Naive thymus-derived CD4-positive, alpha-beta T cell (primary cell): ENCODE data around the gene EHF. TPM values are rescaled to one million over a fixed set of nuclear protein-coding genes. Genes with fewer than 3 reads are reported as not detected.

Experiments
- ATAC-seq: fragments of 150-1000 bp; cut with Tn5 transposase; 2 replicates; pipeline ENCODE4 v1.10.0; 2021; ENCODE audit warnings: mild to moderate bottlenecking, moderate library complexity
- CTCF ChIA-PET: fragments of 350-600 bp; sonication (Branson Sonifier 250); formaldehyde crosslinking; loops from one replicate; lab custom pipeline; 2021; ENCODE audit warnings: antibody characterized with exemption; lab: Charles Lee
- POLR2A ChIA-PET: fragments of 350-600 bp; sonication (Branson Sonifier 250); formaldehyde crosslinking; loops from one replicate; lab custom pipeline; 2021; ENCODE audit warnings: antibody characterized with exemption, inconsistent platforms; lab: Charles Lee
- DNase-seq, 9 donors: peaks; one replicate each; pipeline versions ENCODE4 v3.0.0 to v3.0.0-alpha.2; 2020 to 2022; ENCODE audit warnings: mixed read lengths in 1 of 9
- H3K27ac ChIP-seq: one replicate; pipeline ENCODE4 v1.7.0; 2013; ENCODE audit warnings: mild to moderate bottlenecking, low read depth, low read length, moderate library complexity
- H3K27me3 ChIP-seq, 2 donors: one replicate each; pipeline ENCODE4 v1.7.0; 2013; ENCODE audit warnings: low read length in 2 of 2, mild to moderate bottlenecking in 2 of 2, moderate library complexity in 2 of 2; ENCODE audit not compliant: control insufficient read depth in 2 of 2, insufficient read depth in 2 of 2
- H3K36me3 ChIP-seq, 3 experiments: 1 replicate in 2 of 3; 2 replicates in 1 of 3; pipeline ENCODE4 v1.7.0; 2013; ENCODE audit warnings: low read length in 3 of 3, mild to moderate bottlenecking in 3 of 3, moderate library complexity in 1 of 3; ENCODE audit not compliant: insufficient read depth in 3 of 3, control insufficient read depth in 2 of 3
- H3K4me1 ChIP-seq, 2 donors: one replicate each; pipeline ENCODE4 v1.7.0; 2013; ENCODE audit warnings: low read length in 2 of 2, mild to moderate bottlenecking in 2 of 2, moderate library complexity in 1 of 2; ENCODE audit not compliant: control insufficient read depth in 2 of 2, insufficient read depth in 2 of 2
- H3K4me3 ChIP-seq: 2 replicates; pipeline ENCODE4 v1.7.0; 2013; ENCODE audit warnings: mild to moderate bottlenecking, low read length
- H3K9me3 ChIP-seq, 3 experiments: 1 replicate in 2 of 3; 2 replicates in 1 of 3; pipeline ENCODE4 v1.7.0; 2013; ENCODE audit warnings: low read length in 3 of 3; ENCODE audit not compliant: control insufficient read depth in 2 of 3
- H3K27ac Mint-ChIP-seq, 9 donors: one replicate each; pipeline ENCODE4 v1.8.0; 2020 to 2022; ENCODE audit warnings: mixed read lengths in 9 of 9, mild to moderate bottlenecking in 8 of 9, moderate library complexity in 5 of 9, inconsistent platforms in 2 of 9
- H3K27me3 Mint-ChIP-seq, 5 donors: one replicate each; pipeline ENCODE4 v1.8.0; 2021 to 2022; ENCODE audit warnings: mixed read lengths in 5 of 5, mild to moderate bottlenecking in 1 of 5
- H3K36me3 Mint-ChIP-seq, 5 donors: one replicate each; pipeline ENCODE4 v1.8.0; 2020 to 2022; ENCODE audit warnings: mixed read lengths in 5 of 5, mild to moderate bottlenecking in 3 of 5, inconsistent platforms in 1 of 5
- H3K4me1 Mint-ChIP-seq, 7 donors: one replicate each; pipeline ENCODE4 v1.8.0; 2020 to 2022; ENCODE audit warnings: mixed read lengths in 7 of 7, mild to moderate bottlenecking in 3 of 7, inconsistent platforms in 1 of 7
- H3K4me3 Mint-ChIP-seq, 10 donors: one replicate each; pipeline ENCODE4 v1.8.0; 2020 to 2022; ENCODE audit warnings: mild to moderate bottlenecking in 10 of 10, mixed read lengths in 10 of 10, moderate library complexity in 6 of 10, inconsistent platforms in 2 of 10
- H3K9me3 Mint-ChIP-seq, 11 donors: one replicate each; pipeline ENCODE4 v1.8.0; 2020 to 2022; ENCODE audit warnings: mixed read lengths in 11 of 11, mild to moderate bottlenecking in 4 of 11, inconsistent platforms in 1 of 11, moderate library complexity in 1 of 11
- intact Hi-C, 2 donors: fragments of 100-400 bp; cut with micrococcal nuclease; formaldehyde crosslinking; loops; one replicate each; pipeline ENCODE4 v1.15.1; 2023
- polyA plus RNA-seq, 2 donors: library from polyadenylated mRNA; unstranded; fragments of 300-500 nt; fragmentation: Illumina TruSeq; gene quantifications; one replicate each; pipeline ENCODE4 v1.2.3, GENCODE V29; 2021
- total RNA-seq, 6 experiments: library from RNA in 5 of 6; stranded (reverse) in 5 of 6; gene quantifications; 1 replicate in 5 of 6; 2 replicates in 1 of 6; pipeline ENCODE4 v1.2.3 and lab custom pipeline; 2021 to 2026

The EHF gene
- total and polyA plus RNA-seq, 7 experiments from 2014 or later = 0.20 TPM; not detected in 6

DNA sequence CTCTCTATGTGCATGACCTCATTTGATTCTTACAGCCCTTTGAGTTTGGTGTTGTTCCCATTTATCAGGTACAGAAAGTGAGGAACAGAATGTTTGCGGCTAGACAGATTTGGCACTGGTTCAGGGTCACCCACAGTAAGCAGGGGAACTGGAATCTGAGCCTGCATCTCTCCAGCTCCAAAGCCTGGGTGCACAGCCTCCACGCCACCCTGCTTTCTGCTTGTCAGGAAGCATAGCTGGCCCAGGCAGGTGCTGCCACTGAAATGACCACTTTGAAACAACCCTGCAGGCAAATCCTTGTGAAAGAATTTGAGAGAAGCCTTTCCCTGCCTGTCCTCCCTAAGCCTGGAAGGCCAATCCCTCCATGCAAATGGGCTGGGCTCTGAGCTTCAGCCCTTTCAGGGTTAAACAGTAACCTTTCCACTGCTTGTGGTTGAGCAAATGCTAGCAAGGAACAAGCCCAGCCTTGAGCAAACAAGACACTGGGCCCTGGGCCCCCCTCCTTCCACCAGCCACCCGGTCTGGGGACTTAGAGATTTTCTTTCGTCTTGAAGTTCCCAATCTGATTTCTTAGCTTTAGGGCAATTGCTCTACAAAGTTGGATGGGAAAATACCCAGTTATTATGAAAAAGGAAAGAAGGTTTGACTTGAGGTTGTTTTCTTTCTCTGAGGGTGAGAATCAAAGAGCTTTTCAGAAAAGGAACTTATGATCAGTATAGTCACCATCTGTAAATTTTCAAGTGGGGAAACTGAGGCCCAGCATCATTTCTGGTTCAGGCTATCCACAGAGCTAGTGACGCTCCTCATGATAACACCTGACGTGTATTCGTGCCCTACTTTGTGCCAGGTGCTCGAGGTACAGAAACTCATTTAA, 19.4 kb downstream of the EHF start:
- no peak for ATAC-seq
- Mint-ChIP-seq H3K36me3 (no peaks in the 10 kb centered on the region), H3K9me3 (no peaks in the 10 kb centered on the region), H3K4me3 (no peak overlapping the region), H3K4me1 (no peaks in the 10 kb centered on the region), H3K27me3 (peaks cover 5 to 73% (median 10%) of the 10 kb centered on the region in 5 donors), H3K27ac (no peak overlapping the region)
- Histone ChIP-seq H3K9me3 (no peaks in the 10 kb centered on the region), H3K36me3 (no peaks in the 10 kb centered on the region), H3K4me1 (no peaks in the 10 kb centered on the region), H3K27ac (no peak overlapping the region), H3K27me3 (no peaks in the 10 kb centered on the region), H3K4me3 (no peak overlapping the region)
- ChIA-PET CTCF (no interaction called here), POLR2A (no interaction called here)
- intact Hi-C loops = no loop called here
- no peak for DNase-seq

DNA sequence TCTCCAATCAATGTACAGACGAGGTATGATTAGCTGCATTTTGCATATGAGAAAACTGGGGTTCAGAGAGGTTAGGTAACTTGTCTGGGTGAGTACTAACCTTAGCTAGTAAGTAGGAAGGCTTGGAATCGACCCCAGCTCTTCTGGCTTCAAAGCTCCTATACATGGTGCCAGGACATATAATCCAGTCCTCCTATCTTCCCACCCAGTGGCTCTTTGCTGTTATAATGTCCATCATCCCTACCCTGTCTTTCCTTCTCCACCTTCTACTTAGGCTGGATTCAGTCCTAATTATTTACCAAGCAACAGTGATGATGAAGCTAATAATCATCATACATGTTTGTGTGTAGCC, 20.0 kb downstream of the EHF start:
- H3K36me3 Mint-ChIP-seq = no peaks in the 10 kb centered on the region
- no peaks in the 10 kb centered on the region for H3K9me3 ChIP-seq
- POLR2A ChIA-PET = no interaction called here
- no peak overlapping the region for H3K4me3 ChIP-seq
- H3K4me3 Mint-ChIP-seq = no peak overlapping the region
- DNase-seq (no peak), ATAC-seq (no peak)
- H3K9me3 Mint-ChIP-seq = no peaks in the 10 kb centered on the region
- no peak overlapping the region for H3K27ac Mint-ChIP-seq
- H3K27ac ChIP-seq = no peak overlapping the region
- no peaks in the 10 kb centered on the region for H3K4me1 Mint-ChIP-seq
- CTCF ChIA-PET = no interaction called here
- intact Hi-C loops = no loop called here
- no peaks in the 10 kb centered on the region for H3K4me1 ChIP-seq
- H3K27me3 ChIP-seq = no peaks in the 10 kb centered on the region
- H3K36me3 ChIP-seq = no peaks in the 10 kb centered on the region
- H3K27me3 Mint-ChIP-seq = peaks cover 5 to 75% (median 16%) of the 10 kb centered on the region in 5 donors

DNA sequence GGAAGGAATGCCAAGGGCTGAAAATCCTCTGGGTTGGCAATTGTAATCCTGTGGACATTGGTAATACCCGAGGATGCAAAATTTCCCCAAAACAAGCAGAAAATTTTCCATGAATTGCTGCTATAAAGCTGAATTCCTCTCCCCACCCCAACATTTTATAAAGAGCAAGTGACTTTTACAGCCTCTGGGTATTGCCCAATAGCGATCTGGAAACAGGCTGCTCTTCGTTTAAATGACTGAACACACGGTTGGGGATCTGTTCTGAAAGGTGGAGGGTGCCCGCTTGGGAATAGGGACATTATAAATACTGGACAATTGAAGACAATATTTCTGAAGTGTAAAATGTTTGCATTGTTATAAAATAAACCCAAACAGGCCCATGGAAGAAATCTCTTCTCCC, 20.6 kb downstream of the EHF start:
- Histone ChIP-seq H3K9me3 (no peaks in the 10 kb centered on the region), H3K4me1 (no peaks in the 10 kb centered on the region), H3K4me3 (no peak overlapping the region), H3K27ac (no peak overlapping the region), H3K27me3 (no peaks in the 10 kb centered on the region), H3K36me3 (no peaks in the 10 kb centered on the region)
- peaks cover 5 to 77% (median 19%) of the 10 kb centered on the region in 5 donors for H3K27me3 Mint-ChIP-seq
- H3K4me3 Mint-ChIP-seq = no peak overlapping the region
- H3K36me3 Mint-ChIP-seq = no peaks in the 10 kb centered on the region
- DNase-seq (no peak), ATAC-seq (no peak)
- CTCF ChIA-PET = no interaction called here
- intact Hi-C loops = no loop called here
- POLR2A ChIA-PET = no interaction called here
- no peaks in the 10 kb centered on the region for H3K9me3 Mint-ChIP-seq
- no peaks in the 10 kb centered on the region for H3K4me1 Mint-ChIP-seq
- H3K27ac Mint-ChIP-seq = no peak overlapping the region

DNA sequence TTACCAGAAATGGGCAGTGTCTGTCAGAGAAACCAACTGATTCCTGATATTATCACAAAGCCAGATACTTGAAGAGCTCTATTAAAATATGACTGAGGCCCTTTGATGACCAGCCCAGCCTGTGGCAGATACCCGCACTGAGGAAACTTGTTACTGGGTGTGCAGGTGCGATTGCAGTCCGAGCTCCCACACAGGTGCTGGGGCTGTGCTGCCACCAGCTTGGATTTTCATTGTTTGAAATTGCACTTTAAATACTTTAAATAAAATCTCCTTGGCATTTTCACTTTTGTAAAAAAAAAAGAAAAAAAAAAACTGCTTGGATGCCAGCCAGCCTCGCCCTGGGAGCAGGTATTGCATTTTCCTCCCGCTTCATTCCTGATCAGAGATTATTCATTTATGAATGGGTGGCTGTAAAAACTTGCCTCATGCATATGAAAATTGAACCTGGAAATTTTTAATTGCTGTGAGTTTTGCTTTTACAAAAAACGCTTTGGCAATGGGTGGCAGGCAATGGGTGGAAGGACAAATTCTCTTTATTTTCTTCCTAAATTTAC, 21.2 kb downstream of the EHF start:
- no peaks in the 10 kb centered on the region for H3K36me3 ChIP-seq
- peaks cover 5 to 79% (median 19%) of the 10 kb centered on the region in 5 donors for H3K27me3 Mint-ChIP-seq
- CTCF ChIA-PET = no interaction called here

DNA sequence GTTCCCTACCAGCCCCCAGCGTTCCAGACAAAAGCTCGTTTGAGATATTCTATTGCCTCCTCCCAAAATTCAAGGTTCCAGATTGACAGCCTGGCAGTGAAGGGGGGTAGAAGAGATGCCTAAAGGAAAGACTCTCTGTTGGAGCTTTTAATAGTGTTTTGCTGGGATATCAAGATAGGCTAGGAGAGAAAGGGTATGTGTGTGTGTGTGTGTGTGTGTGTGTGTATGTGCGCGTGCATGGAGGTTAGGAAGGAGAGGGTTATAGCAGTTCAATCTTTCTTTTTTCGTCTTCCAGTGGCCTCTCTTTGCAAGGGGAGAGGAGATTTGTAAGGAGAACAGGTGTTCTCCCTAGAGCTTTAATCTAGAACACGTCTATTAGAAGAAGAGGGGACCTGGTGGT, 22.0 kb downstream of the EHF start:
- Mint-ChIP-seq H3K36me3 (no peaks in the 10 kb centered on the region), H3K4me1 (no peaks in the 10 kb centered on the region), H3K9me3 (no peaks in the 10 kb centered on the region), H3K27me3 (peaks cover 5 to 81% (median 19%) of the 10 kb centered on the region in 5 donors), H3K27ac (no peak overlapping the region), H3K4me3 (no peak overlapping the region)
- ATAC-seq (no peak), DNase-seq (no peak)
- intact Hi-C loops = no loop called here
- Histone ChIP-seq H3K4me3 (no peak overlapping the region), H3K27ac (no peak overlapping the region), H3K36me3 (no peaks in the 10 kb centered on the region), H3K27me3 (no peaks in the 10 kb centered on the region), H3K9me3 (no peaks in the 10 kb centered on the region), H3K4me1 (no peaks in the 10 kb centered on the region)
- CTCF ChIA-PET = no interaction called here
- POLR2A ChIA-PET = no interaction called here

More for the DNA sequence above, 21.2 kb downstream of the EHF start:
- Mint-ChIP-seq H3K36me3 (no peaks in the 10 kb centered on the region), H3K4me3 (no peak overlapping the region), H3K27ac (no peak overlapping the region), H3K4me1 (no peaks in the 10 kb centered on the region), H3K9me3 (no peaks in the 10 kb centered on the region)
- Histone ChIP-seq H3K4me3 (no peak overlapping the region), H3K27ac (no peak overlapping the region), H3K9me3 (no peaks in the 10 kb centered on the region), H3K27me3 (no peaks in the 10 kb centered on the region), H3K4me1 (no peaks in the 10 kb centered on the region)
- POLR2A ChIA-PET = no interaction called here
- intact Hi-C loops = no loop called here
- DNase-seq (no peak), ATAC-seq (no peak)

DNA sequence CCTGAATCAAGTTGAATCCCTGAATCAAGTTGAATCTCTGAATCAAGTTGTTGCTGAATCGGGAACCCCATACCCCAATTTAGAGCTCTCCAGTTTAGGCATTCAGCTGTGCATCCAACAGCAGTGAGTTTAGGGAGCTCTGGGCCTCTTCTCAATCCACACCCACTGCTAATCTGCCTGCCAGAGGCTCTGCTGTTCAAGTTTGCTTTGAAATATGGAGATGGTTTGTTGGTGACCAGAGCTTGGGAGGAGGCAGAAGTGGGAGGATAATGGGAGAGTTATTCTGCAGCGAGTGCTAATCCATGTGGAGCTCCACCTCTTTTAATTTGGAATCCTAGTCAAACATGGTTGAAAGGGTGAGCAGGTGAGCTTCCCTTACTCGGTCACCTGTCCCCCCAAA, 22.4 kb downstream of the EHF start:
- Histone ChIP-seq H3K4me1 (no peaks in the 10 kb centered on the region), H3K27ac (no peak overlapping the region), H3K27me3 (no peaks in the 10 kb centered on the region), H3K9me3 (no peaks in the 10 kb centered on the region), H3K36me3 (no peaks in the 10 kb centered on the region), H3K4me3 (no peak overlapping the region)
- Mint-ChIP-seq H3K4me1 (no peaks in the 10 kb centered on the region), H3K27ac (no peak overlapping the region), H3K27me3 (peaks cover 5 to 82% (median 19%) of the 10 kb centered on the region in 5 donors), H3K36me3 (no peaks in the 10 kb centered on the region), H3K4me3 (no peak overlapping the region), H3K9me3 (no peaks in the 10 kb centered on the region)
- ATAC-seq (no peak), DNase-seq (no peak)
- ChIA-PET CTCF (no interaction called here), POLR2A (no interaction called here)
- intact Hi-C loops = no loop called here

DNA sequence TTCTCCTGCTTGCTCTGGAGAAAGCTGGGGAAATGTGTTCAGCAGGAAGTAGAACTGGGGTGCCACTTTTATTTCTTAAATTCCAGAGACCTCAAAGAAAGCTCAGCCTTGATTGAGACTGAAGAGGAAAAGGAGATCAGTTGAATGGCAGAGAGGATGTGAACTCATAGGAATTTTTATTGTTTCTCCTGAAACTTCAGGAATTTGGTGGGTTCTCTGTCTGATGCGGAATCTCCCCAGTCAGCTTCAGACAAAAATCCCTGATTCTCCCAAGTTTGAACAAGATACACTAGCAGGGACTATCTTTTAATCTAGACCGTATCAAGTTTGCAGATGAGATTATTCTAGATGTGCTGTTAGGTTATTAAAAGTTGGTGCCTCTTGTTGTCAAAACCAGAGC, 23.0 kb downstream of the EHF start:
- ATAC-seq = no peak
- Mint-ChIP-seq H3K36me3 (no peaks in the 10 kb centered on the region), H3K4me1 (peaks cover 0 to 2% (median 0%) of the 10 kb centered on the region in 7 donors), H3K27me3 (peaks cover 5 to 83% (median 19%) of the 10 kb centered on the region in 5 donors), H3K27ac (no peak overlapping the region), H3K9me3 (no peaks in the 10 kb centered on the region), H3K4me3 (no peak overlapping the region)
- H3K27ac ChIP-seq = no peak overlapping the region
- CTCF ChIA-PET = interaction anchor here (0.6 kb wide), 1 partner anchor 1774 kb away, joined by 5 read pairs; no protein-coding TSS in a partner anchor
- intact Hi-C loops = no loop called here
- POLR2A ChIA-PET = no interaction called here
- H3K27me3 ChIP-seq = no peaks in the 10 kb centered on the region
- no peaks in the 10 kb centered on the region for H3K9me3 ChIP-seq
- H3K4me1 ChIP-seq = no peaks in the 10 kb centered on the region
- no peak for DNase-seq
- H3K36me3 ChIP-seq = no peaks in the 10 kb centered on the region
- H3K4me3 ChIP-seq = no peak overlapping the region
